GM12891 (cell line): ENCODE data around the gene KIAA1755.

ENCODE experiments used
- DNase-seq: peaks from one replicate; pipeline ENCODE4 v3.0.0; 2011; ENCODE audit warnings: low spot score; ENCODE audit not compliant: insufficient read length
- FAIRE-seq: peaks from 2 replicates; lab custom pipeline; 2011; peaks lifted over from hg19 to GRCh38; lab: Jason Lieb, UNC
- PAX5 ChIP-seq: IDR thresholded peaks from 2 replicates; pipeline ENCODE4 v1.6.1; 2011; ENCODE audit warnings: low read length, moderate library complexity, mild to moderate bottlenecking; ENCODE audit not compliant: insufficient read depth, severe bottlenecking
- POLR2A ChIP-seq: IDR thresholded peaks from 2 replicates; pipeline ENCODE4 v1.6.1; 2011; ENCODE audit warnings: low read depth, low read length, control low read depth
- POLR2AphosphoS5 ChIP-seq: IDR thresholded peaks from 2 replicates; pipeline ENCODE4 v1.6.1; 2011; ENCODE audit warnings: low read depth, low read length, control low read depth
- POU2F2 ChIP-seq: IDR thresholded peaks from 2 replicates; pipeline ENCODE4 v1.6.1; 2011; ENCODE audit warnings: low read depth, mild to moderate bottlenecking, control low read depth, low read length, moderate library complexity
- SPI1 ChIP-seq: IDR thresholded peaks from 2 replicates; pipeline ENCODE4 v1.6.1; 2011; ENCODE audit warnings: low read depth, low read length, control low read depth
- TAF1 ChIP-seq: IDR thresholded peaks from 2 replicates; pipeline ENCODE4 v1.6.1; 2011; ENCODE audit warnings: low read depth, low read length, control low read depth

KIAA1755 gene

GRCh38 chr20:38301309-38301708 lies 40.8 kb upstream of the KIAA1755 start:
- DNase-seq: no peak
- TF ChIP-seq TAF1 (no peak), SPI1 (no peak), POLR2A (no peak), POLR2AphosphoS5 (no peak), POU2F2 (no peak), PAX5 (no peak)
- no peak for FAIRE-seq

- no peak for FAIRE-seq
- no peak for DNase-seq
- no peak for TF ChIP-seq TAF1
- TF ChIP-seq POLR2AphosphoS5: no peak
- TF ChIP-seq PAX5: no peak
- no peak for TF ChIP-seq POLR2A
- no peak for TF ChIP-seq POU2F2
- TF ChIP-seq SPI1: no peak
Measured at GRCh38 chr20:38300438-38300837, 39.9 kb upstream of the KIAA1755 start.

- FAIRE-seq: no peak
- DNase-seq: no peak
- no peak for TF ChIP-seq PAX5
- no peak for TF ChIP-seq POLR2AphosphoS5
- no peak for TF ChIP-seq TAF1
- TF ChIP-seq POLR2A: no peak
- TF ChIP-seq POU2F2: no peak
- no peak for TF ChIP-seq SPI1
Measured at GRCh38 chr20:38299963-38300362, 39.4 kb upstream of the KIAA1755 start.

- TF ChIP-seq PAX5 (no peak), POLR2A (no peak), SPI1 (no peak), POLR2AphosphoS5 (no peak), POU2F2 (no peak), TAF1 (no peak)
- FAIRE-seq: no peak
- no peak for DNase-seq
Measured at GRCh38 chr20:38298768-38299288, 38.3 kb upstream of the KIAA1755 start.

GRCh38 chr20:38297916-38298674 lies 37.6 kb upstream of the KIAA1755 start:
- TF ChIP-seq SPI1 (no peak), PAX5 (no peak), POLR2AphosphoS5 (no peak), TAF1 (no peak), POU2F2 (no peak), POLR2A (no peak)
- FAIRE-seq (no peak), DNase-seq (no peak)

GRCh38 chr20:38296433-38296832 lies 35.9 kb upstream of the KIAA1755 start:
- DNase-seq: no peak
- FAIRE-seq: no peak
- TF ChIP-seq POLR2A (no peak), SPI1 (no peak), POU2F2 (no peak), TAF1 (no peak), POLR2AphosphoS5 (no peak), PAX5 (no peak)

GRCh38 chr20:38295811-38296210 lies 35.3 kb upstream of the KIAA1755 start:
- TF ChIP-seq PAX5: no peak
- TF ChIP-seq SPI1: no peak
- no peak for TF ChIP-seq POU2F2
- no peak for TF ChIP-seq POLR2AphosphoS5
- TF ChIP-seq TAF1: no peak
- TF ChIP-seq POLR2A: no peak
- FAIRE-seq (no peak), DNase-seq (no peak)

- DNase-seq (no peak), FAIRE-seq (no peak)
- TF ChIP-seq SPI1 (no peak), POLR2AphosphoS5 (no peak), POLR2A (no peak)
Measured at GRCh38 chr20:38294076-38294591, 33.6 kb upstream of the KIAA1755 start.

- no peak for TF ChIP-seq SPI1
- TF ChIP-seq POLR2AphosphoS5: no peak
- DNase-seq (no peak), FAIRE-seq (no peak)
Measured at GRCh38 chr20:38293491-38294065, 33.0 kb upstream of the KIAA1755 start.

- FAIRE-seq: no peak
- DNase-seq: no peak
- TF ChIP-seq POLR2A (no peak), SPI1 (no peak), POLR2AphosphoS5 (no peak), TAF1 (no peak), PAX5 (no peak), POU2F2 (no peak)
Measured at GRCh38 chr20:38291966-38292365, 31.4 kb upstream of the KIAA1755 start.
